AG04450 (cell line): ENCODE measurements around the gene PPFIBP2. TPM values are rescaled to one million over a fixed set of nuclear protein-coding genes. Genes with fewer than 3 reads are reported as not detected.

ENCODE experiments used
- CTCF ChIA-PET: fragments of 300-600, 350-600 bp; formaldehyde crosslinking; extraction: SDS; loops from one replicate; lab custom pipeline; 2022; ENCODE audit warnings: antibody characterized with exemption, inconsistent platforms; lab: Charles Lee
- POLR2A ChIA-PET: fragments of 350-600 bp; formaldehyde crosslinking; extraction: SDS; loops from one replicate; lab custom pipeline; 2021; ENCODE audit warnings: antibody characterized with exemption, inconsistent platforms; lab: Yijun Ruan, JAX
- DNase-seq: peaks from one replicate; pipeline ENCODE4 v3.0.0-alpha.2; 2011; ENCODE audit warnings: low read depth, low spot score
- H3K27ac ChIP-seq: one replicate; pipeline ENCODE4 v1.5.1; 2012; ENCODE audit warnings: low read depth, low read length, control low read depth
- H3K27me3 ChIP-seq: one replicate; pipeline ENCODE4 v1.6.0; 2012; ENCODE audit warnings: low read length; ENCODE audit not compliant: control insufficient read depth, insufficient read depth
- H3K4me3 ChIP-seq: 2 replicates; pipeline ENCODE4 v1.5.1; 2011; ENCODE audit warnings: mild to moderate bottlenecking, low read depth, low read length, control low read depth
- H3K9me3 ChIP-seq: 2 replicates; pipeline ENCODE4 v1.5.1; 2012; ENCODE audit warnings: low read length; ENCODE audit not compliant: control insufficient read depth, insufficient read depth
- polyA plus RNA-seq: library from polyadenylated mRNA; depleted of rRNA; stranded (reverse); fragments of >200 nt; gene quantifications from 2 replicates; pipeline ENCODE4 v1.2.3, GENCODE V29; 2011
- TF ChIP-seq, protein P1 (sequence below): IDR thresholded peaks from 2 replicates; pipeline ENCODE4 v1.5.1; 2011; ENCODE audit warnings: low read depth, low read length, control low read depth, inconsistent platforms

The PPFIBP2 gene
- polyA plus RNA-seq, 1 experiment = 4.1 TPM

DNA sequence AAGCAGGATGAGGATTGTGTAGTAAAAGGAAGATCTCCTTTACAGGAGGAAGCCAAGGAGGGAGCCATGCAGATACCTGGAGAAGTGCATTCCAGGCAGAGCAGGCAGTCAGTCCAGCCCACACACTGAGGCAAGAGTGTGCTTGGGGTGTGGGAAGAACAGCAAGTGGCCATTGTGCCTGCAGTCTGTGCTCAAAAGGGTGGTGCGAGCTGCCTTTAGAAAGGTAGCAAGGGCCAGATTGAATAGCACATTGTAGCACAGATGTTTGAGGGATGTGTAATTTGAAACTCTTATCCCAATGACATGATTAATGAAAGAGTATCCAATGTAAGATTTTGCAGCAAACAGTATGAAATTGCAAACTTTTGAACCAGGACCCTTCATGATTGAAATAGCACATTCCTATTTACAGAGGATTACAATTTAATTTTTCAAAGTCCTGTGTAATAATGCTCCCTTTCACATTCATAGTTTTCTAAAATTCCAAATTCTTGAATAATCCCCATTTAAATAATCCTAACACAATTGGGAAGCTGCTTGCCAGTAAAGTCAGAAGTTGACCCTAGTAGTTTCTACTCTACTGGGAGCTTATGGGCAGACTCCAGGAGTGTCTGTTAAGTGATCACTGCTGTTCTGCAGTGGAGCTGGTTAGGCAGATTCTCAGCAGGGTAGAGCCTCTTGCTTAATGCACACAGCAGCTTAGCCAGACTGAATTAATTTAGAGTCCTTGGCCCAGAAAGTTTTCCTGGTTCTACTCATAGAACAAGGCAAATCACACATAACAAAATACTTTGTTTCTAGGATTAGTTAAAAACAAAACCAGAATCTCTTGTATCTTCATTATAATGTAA is 81.4 kb downstream of the PPFIBP2 start:
- DNase-seq = no peak
- Histone ChIP-seq H3K4me3 (no peak overlapping the region), H3K27ac (no peak overlapping the region), H3K27me3 (no peaks in the 10 kb centered on the region), H3K9me3 (no peaks in the 10 kb centered on the region)
- CTCF ChIA-PET = interaction anchor here (1.0 to 6.2 kb wide), 2 partner anchors 24 to 100 kb away, joined by 3 to 24 read pairs; no protein-coding TSS in a partner anchor
- POLR2A ChIA-PET = interaction anchor here (0.7 kb wide), 1 partner anchor 62 kb away, joined by 6 read pairs; no protein-coding TSS in a partner anchor
- TF ChIP-seq, protein P1, sequence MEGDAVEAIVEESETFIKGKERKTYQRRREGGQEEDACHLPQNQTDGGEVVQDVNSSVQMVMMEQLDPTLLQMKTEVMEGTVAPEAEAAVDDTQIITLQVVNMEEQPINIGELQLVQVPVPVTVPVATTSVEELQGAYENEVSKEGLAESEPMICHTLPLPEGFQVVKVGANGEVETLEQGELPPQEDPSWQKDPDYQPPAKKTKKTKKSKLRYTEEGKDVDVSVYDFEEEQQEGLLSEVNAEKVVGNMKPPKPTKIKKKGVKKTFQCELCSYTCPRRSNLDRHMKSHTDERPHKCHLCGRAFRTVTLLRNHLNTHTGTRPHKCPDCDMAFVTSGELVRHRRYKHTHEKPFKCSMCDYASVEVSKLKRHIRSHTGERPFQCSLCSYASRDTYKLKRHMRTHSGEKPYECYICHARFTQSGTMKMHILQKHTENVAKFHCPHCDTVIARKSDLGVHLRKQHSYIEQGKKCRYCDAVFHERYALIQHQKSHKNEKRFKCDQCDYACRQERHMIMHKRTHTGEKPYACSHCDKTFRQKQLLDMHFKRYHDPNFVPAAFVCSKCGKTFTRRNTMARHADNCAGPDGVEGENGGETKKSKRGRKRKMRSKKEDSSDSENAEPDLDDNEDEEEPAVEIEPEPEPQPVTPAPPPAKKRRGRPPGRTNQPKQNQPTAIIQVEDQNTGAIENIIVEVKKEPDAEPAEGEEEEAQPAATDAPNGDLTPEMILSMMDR = no peak

DNA sequence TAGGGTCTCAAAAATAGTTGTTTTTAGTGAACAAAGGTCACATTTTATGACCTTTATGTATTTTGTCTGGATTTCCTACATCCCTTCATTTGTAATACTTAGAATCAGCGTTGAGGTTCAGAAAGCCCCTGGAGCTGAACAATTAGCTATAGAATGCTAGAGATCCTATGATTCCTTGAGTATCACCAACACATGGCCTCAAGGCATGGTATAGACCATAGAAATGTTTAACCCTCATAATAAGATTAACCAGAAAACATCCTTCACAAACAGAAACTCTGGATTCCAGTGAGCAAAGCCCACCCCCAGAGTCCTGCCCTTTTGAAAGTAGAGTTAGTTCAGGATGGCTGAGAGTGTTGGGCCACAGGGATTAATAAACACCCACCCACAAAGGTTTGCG is 82.2 kb downstream of the PPFIBP2 start:
- ChIA-PET POLR2A (interaction anchor here (0.7 kb wide), 1 partner anchor 61 kb away, joined by 6 read pairs; no protein-coding TSS in a partner anchor), CTCF (interaction anchor here (1.0 kb wide), 1 partner anchor 99 kb away, joined by 3 read pairs; no protein-coding TSS in a partner anchor)
- no peaks in the 10 kb centered on the region for H3K27me3 ChIP-seq
- H3K9me3 ChIP-seq = no peaks in the 10 kb centered on the region
- no peak overlapping the region for H3K27ac ChIP-seq
- no peak for DNase-seq
- TF ChIP-seq, protein P1 = no peak
- no peak overlapping the region for H3K4me3 ChIP-seq

DNA sequence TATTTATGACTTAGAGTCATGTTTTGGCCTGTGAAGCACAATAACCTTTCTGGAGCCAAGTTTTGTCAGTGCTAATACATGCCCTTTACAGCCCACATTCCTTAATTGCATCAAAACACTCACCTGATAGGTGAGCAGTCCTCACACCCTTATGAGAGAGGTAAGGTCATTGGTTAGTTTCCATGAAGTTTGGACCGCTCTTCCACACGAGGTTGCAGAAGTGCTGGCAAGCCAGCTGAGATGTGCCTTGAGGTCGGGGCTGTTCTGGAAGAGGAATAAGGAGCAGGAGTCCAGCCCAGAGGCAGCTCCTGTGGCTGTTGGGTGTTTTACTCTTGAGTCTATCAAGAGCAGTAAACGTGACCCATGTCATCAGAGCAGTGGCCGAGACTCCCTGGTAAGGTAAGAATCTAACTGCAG is 83.2 kb downstream of the PPFIBP2 start:
- TF ChIP-seq, protein P1 = no peak
- DNase-seq = no peak
- CTCF ChIA-PET = no interaction called here
- H3K4me3 ChIP-seq = no peak overlapping the region
- H3K27me3 ChIP-seq = no peaks in the 10 kb centered on the region
- H3K27ac ChIP-seq = no peak overlapping the region
- H3K9me3 ChIP-seq = no peaks in the 10 kb centered on the region
- POLR2A ChIA-PET = no interaction called here

DNA sequence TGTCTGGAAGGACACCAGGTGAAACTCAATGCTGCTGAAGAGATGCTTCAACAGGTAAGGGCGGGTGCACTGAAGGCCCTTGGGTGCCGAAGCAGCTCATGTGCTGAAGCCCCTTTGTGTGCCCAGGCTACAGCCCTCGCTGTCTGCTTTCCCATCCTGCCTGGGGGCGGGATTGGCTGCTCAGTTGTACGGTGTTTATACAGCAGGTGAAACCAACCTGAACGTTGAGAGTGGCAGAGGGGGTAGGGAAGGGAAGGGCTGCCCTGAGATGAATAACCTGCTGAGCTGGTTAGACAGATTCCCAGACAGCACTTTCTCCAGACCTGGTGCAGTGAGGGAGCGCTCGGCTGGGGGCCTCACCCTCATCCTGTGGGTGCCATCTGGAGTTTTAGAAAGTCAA is 83.8 kb downstream of the PPFIBP2 start:
- TF ChIP-seq, protein P1 = no peak
- POLR2A ChIA-PET = no interaction called here
- DNase-seq = no peak
- Histone ChIP-seq H3K9me3 (no peaks in the 10 kb centered on the region), H3K27me3 (no peaks in the 10 kb centered on the region), H3K27ac (no peak overlapping the region), H3K4me3 (no peak overlapping the region)
- CTCF ChIA-PET = interaction anchor here (1.2 to 1.4 kb wide), 2 partner anchors 24 to 26 kb away, joined by 3 to 5 read pairs; no protein-coding TSS in a partner anchor

DNA sequence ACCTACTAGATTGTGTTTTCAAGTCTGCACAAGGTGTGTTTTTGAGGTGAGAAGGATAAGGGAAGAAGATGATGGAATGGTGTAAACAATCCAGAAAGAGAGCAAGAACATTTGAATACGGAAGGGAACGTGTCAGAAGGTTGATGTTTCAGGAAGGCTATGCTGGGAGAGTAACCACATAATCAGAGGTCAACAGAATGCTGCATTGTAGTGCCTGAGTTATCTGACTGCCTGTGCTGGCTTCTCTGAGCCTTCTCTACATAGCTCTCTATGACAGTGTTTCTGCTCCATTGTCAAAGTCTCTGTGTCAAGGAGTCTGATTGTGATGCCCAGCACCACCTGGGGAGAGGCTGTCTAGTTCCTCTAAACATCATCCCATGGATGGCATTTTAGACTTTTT is 85.4 kb downstream of the PPFIBP2 start:
- TF ChIP-seq, protein P1 = no peak
- Histone ChIP-seq H3K9me3 (no peaks in the 10 kb centered on the region), H3K4me3 (no peak overlapping the region), H3K27ac (no peak overlapping the region), H3K27me3 (no peaks in the 10 kb centered on the region)
- POLR2A ChIA-PET = no interaction called here
- DNase-seq = no peak
- CTCF ChIA-PET = interaction anchor here (2.6 kb wide), 1 partner anchor 28 kb away, joined by 13 read pairs; no protein-coding TSS in a partner anchor
